OCI-LY7 (cell line): ENCODE data around the gene EFNA5. TPM values are rescaled to one million over a fixed set of nuclear protein-coding genes. Genes with fewer than 3 reads are reported as not detected.

Source experiments
- BruUV-seq: library from RNA; stranded (reverse); fragments of 400-500 nt; replicated peaks from 2 replicates; lab custom pipeline; 2021; lab: Mats Ljungman, UMichigan
- CTCF ChIA-PET: fragments of 300-600 bp; sonication (Branson Sonifier 250); formaldehyde crosslinking; loops from one replicate; lab custom pipeline; 2022; ENCODE audit warnings: antibody characterized with exemption; ENCODE audit not compliant: unreplicated experiment; lab: Charles Lee
- POLR2A ChIA-PET: fragments of 300-600 bp; sonication (Branson Sonifier 250); formaldehyde crosslinking; loops from one replicate; lab custom pipeline; 2022; ENCODE audit warnings: antibody characterized with exemption; lab: Charles Lee
- DNase-seq: peaks from one replicate; pipeline ENCODE4 v3.0.0-alpha.2; 2015; ENCODE audit warnings: low spot score
- H2AFZ ChIP-seq: fragments of 200-600 bp; sonication (generic), shearing (Covaris generic); 2 replicates; pipeline ENCODE4 v1.6.1; 2014; ENCODE audit warnings: mild to moderate bottlenecking, antibody characterized with exemption, low read length, moderate library complexity
- H3K27ac ChIP-seq: fragments of 200-600 bp; sonication (generic); 2 replicates; pipeline ENCODE4 v1.5.1; 2014; ENCODE audit warnings: mixed run types, low read depth, mild to moderate bottlenecking, moderate library complexity, low read length, inconsistent platforms; ENCODE audit not compliant: poor library complexity, severe bottlenecking
- H3K36me3 ChIP-seq: fragments of 200-600 bp; sonication (generic); 2 replicates; pipeline ENCODE4 v1.6.1; 2014; ENCODE audit warnings: mild to moderate bottlenecking, antibody characterized with exemption, low read length, moderate library complexity, mixed read lengths; ENCODE audit not compliant: insufficient read depth
- H3K4me1 ChIP-seq: fragments of 200-600 bp; sonication (generic); 2 replicates; pipeline ENCODE4 v1.5.1; 2014; ENCODE audit warnings: mild to moderate bottlenecking, low read length; ENCODE audit not compliant: insufficient read depth, poor library complexity, severe bottlenecking
- H3K4me2 ChIP-seq: fragments of 200-600 bp; sonication (generic); 2 replicates; pipeline ENCODE4 v1.6.1; 2014; ENCODE audit warnings: mild to moderate bottlenecking, low read length
- H3K4me3 ChIP-seq: fragments of 200-600 bp; sonication (generic); 2 replicates; pipeline ENCODE4 v1.5.1; 2014; ENCODE audit warnings: mild to moderate bottlenecking, low read depth, low read length; ENCODE audit not compliant: poor library complexity, severe bottlenecking
- H3K79me2 ChIP-seq: fragments of 200-600 bp; sonication (generic); 2 replicates; pipeline ENCODE4 v1.6.1; 2016; ENCODE audit warnings: low read depth, mild to moderate bottlenecking, low read length, moderate library complexity, mixed read lengths; ENCODE audit not compliant: insufficient read depth
- H3K9me2 ChIP-seq: fragments of 200-600 bp; sonication (generic); 2 replicates; pipeline ENCODE4 v1.6.1; 2016; ENCODE audit warnings: mild to moderate bottlenecking, low read length, mixed read lengths; ENCODE audit not compliant: insufficient read depth
- H3K9me3 ChIP-seq: fragments of 200-600 bp; sonication (generic); 2 replicates; pipeline ENCODE4 v1.6.1; 2014; ENCODE audit warnings: mild to moderate bottlenecking, mixed run types, low read length, mixed read lengths
- H4K20me1 ChIP-seq: fragments of 200-600 bp; sonication (generic); 2 replicates; pipeline ENCODE4 v1.6.1; 2014; ENCODE audit warnings: mild to moderate bottlenecking, antibody characterized with exemption, low read length, moderate library complexity, mixed read lengths; ENCODE audit not compliant: insufficient read depth
- EZH2phosphoT487 ChIP-seq: fragments of 200-600 bp; sonication (generic); IDR thresholded peaks from 2 replicates; pipeline ENCODE4 v1.6.1; 2018; ENCODE audit warnings: low read depth, borderline replicate concordance, mild to moderate bottlenecking, mixed run types, antibody characterized with exemption, low read length, moderate library complexity, mixed read lengths
- intact Hi-C: fragments of 100-400 bp; cut with micrococcal nuclease; formaldehyde crosslinking; loops from one replicate; pipeline ENCODE4 v1.10.0; 2022; ENCODE audit not compliant: unreplicated experiment
- total RNA-seq, 2 experiments: library from RNA; depleted of rRNA in 1 of 2; stranded (reverse); fragments of >200 nt in 1 of 2; shearing (Covaris generic) in 1 of 2; gene quantifications; 2 replicates each; pipeline ENCODE4 v1.2.3, GENCODE V29; 2014 to 2022
- TF ChIP-seq, protein P1 (sequence below): fragments of 200-600 bp; sonication (generic); conservative IDR thresholded peaks from 2 replicates; pipeline ENCODE4 v1.5.1; 2014; ENCODE audit warnings: mild to moderate bottlenecking, antibody characterized with exemption, low read length, moderate library complexity, mixed read lengths

The EFNA5 gene
- total RNA-seq, 2 experiments from 2014 or later, result 2.1 to 3.1 TPM

DNA sequence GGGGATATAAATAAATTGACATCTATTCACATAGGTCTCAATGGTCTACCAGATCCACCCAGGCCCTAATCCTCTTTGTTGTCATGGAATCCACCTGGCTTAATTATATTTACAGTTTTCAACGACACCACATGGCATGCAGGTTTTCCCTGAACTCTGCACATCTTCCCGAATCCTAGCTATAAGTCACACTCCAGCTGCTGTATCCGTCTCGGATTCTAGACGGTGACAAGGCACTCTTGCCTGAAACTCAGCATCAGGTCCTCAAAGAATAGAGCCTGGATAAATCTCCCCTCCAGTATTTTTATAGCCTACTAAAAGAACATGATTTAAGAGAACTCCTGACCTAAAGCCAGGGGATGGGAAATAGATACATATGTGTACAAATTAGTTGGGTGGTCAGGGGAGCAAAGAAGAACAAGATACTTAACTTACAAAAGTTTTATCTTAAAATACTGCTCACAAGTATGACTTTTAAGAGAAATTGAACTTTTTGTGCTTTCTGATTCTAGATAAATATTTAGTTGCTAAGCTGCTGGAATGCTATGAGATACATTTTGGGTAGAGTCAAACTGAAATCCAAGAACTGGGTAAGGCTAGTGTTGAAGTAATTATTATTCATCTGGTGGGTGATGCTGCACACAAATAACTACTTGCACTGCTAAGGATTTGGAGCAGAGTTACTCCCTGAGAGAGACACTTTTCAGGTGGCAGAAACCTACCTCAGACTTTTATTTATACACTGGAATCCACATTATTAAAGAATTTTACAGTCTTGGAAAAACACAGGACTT lies 187.3 kb downstream of the EFNA5 start:
- Histone ChIP-seq H3K27ac (no peak overlapping the region), H3K79me2 (no peaks in the 10 kb centered on the region), H2AFZ (0 out of 2 replicates have a peak overlapping the region, but pooled peaks have one; percentile 18), H3K4me3 (no peak overlapping the region), H3K4me1 (peaks cover 28% of the 10 kb centered on the region), H3K9me2 (no peaks in the 10 kb centered on the region), H3K9me3 (no peaks in the 10 kb centered on the region; the same call in 1 of the 2 replicates), H3K36me3 (no peaks in the 10 kb centered on the region), H3K4me2 (peak overlapping the region; percentile 6; the same call in 1 of the 2 replicates), H4K20me1 (no peaks in the 10 kb centered on the region)
- intact Hi-C loops, result no loop called here
- TF ChIP-seq EZH2phosphoT487, result no peak
- TF ChIP-seq, protein P1, sequence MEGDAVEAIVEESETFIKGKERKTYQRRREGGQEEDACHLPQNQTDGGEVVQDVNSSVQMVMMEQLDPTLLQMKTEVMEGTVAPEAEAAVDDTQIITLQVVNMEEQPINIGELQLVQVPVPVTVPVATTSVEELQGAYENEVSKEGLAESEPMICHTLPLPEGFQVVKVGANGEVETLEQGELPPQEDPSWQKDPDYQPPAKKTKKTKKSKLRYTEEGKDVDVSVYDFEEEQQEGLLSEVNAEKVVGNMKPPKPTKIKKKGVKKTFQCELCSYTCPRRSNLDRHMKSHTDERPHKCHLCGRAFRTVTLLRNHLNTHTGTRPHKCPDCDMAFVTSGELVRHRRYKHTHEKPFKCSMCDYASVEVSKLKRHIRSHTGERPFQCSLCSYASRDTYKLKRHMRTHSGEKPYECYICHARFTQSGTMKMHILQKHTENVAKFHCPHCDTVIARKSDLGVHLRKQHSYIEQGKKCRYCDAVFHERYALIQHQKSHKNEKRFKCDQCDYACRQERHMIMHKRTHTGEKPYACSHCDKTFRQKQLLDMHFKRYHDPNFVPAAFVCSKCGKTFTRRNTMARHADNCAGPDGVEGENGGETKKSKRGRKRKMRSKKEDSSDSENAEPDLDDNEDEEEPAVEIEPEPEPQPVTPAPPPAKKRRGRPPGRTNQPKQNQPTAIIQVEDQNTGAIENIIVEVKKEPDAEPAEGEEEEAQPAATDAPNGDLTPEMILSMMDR, result no peak
- no TSS peak for BruUV-seq
- ChIA-PET POLR2A (interaction anchor here (0.7 to 2.0 kb wide), 5 partner anchors 10 to 38 kb away, joined by 3 to 6 read pairs (median 3); no protein-coding TSS in a partner anchor), CTCF (no interaction called here)
- no peak for DNase-seq

DNA sequence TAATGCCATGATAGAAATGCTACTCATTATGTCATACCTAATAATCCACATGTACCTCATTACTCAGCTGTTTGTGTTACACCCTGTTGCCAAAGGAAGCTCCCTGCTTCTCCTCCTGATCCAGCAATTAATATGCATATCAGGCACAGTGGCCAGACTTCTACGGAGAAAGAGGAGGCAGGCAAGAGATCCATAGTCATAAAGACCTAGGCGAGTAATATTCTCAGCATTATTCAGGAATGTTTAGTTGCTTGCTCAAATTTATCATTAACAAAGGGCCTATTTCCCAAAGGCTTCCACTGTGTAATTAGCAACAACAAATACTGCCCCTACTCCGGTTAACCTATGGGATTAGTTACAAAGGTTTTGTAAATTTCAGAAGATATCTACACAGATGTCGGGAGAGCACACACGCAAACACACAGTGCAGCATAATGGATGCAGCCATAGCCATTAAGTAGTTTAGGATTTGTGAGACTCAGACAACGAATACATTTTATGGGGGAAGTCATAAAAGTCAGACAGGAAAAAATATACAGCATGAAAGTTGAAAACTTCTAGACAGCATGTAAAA lies 192.6 kb downstream of the EFNA5 start:
- Histone ChIP-seq H3K27ac (no peak overlapping the region), H3K4me3 (no peak overlapping the region), H2AFZ (peak overlapping the region; percentile 66), H3K9me2 (no peaks in the 10 kb centered on the region), H3K36me3 (no peaks in the 10 kb centered on the region), H3K4me2 (no peak overlapping the region), H3K79me2 (no peaks in the 10 kb centered on the region), H4K20me1 (no peaks in the 10 kb centered on the region), H3K9me3 (no peaks in the 10 kb centered on the region), H3K4me1 (peaks cover 35% of the 10 kb centered on the region)
- intact Hi-C loops, result no loop called here
- DNase-seq, result no peak
- CTCF ChIA-PET, result no interaction called here
- TF ChIP-seq, protein P1, result no peak
- TF ChIP-seq EZH2phosphoT487, result no peak
- POLR2A ChIA-PET, result interaction anchor here (2.9 kb wide), 1 partner anchor 28 kb away, joined by 13 read pairs; no protein-coding TSS in a partner anchor
- no TSS peak for BruUV-seq
